ENCODE results near the gene CAPN13. TPM values are rescaled to one million over a fixed set of nuclear protein-coding genes. Genes with fewer than 3 reads are reported as not detected.

The CAPN13 gene
- total and polyA plus RNA-seq, 2 donors (not counting 3 experiments of a cell fraction or from before 2014, with no cell fraction given), result not detected

- no peak overlapping the region for H3K4me2 ChIP-seq (ENCODE audit: insufficient read depth, low read length)
- no peaks in the 10 kb centered on the region for H3K27me3 ChIP-seq (ENCODE audit: control insufficient read depth in 2 of 2, insufficient read depth in 2 of 2, low read length in 2 of 2)
- dilution Hi-C loops (cut with MboI; ENCODE audit: extremely low pct_ligation_motif_present, low sequenced_read_pairs), result no loop called here
- ChIA-PET POLR2A (no interaction called here), CTCF (interaction anchor here (1.4 to 5.0 kb wide), 5 partner anchors 9 to 529 kb away, joined by 4 to 27 read pairs (median 7); no protein-coding TSS in a partner anchor)
- H3K4me1 ChIP-seq (ENCODE audit: control insufficient read depth, extremely low read depth, insufficient read depth, low read length), result no peaks in the 10 kb centered on the region
- no peaks in the 10 kb centered on the region for H3K9me3 ChIP-seq (replicated peaks; ENCODE audit: control insufficient read depth, insufficient read depth, low read length)
- intact Hi-C loops (cut with micrococcal nuclease), result no loop called here
- DNase-seq (ENCODE audit: low read depth, low spot score) (no peak), FAIRE-seq (no peak)
- H2AFZ ChIP-seq (ENCODE audit: low read depth, low read length), result no peak overlapping the region
- no peak overlapping the region for H3K9ac ChIP-seq (replicated peaks; ENCODE audit: extremely low read depth, insufficient read depth, low read length)
- no peaks in the 10 kb centered on the region for H3K9me1 ChIP-seq (replicated peaks; ENCODE audit: control insufficient read depth, extremely low read depth, insufficient read depth, low read length)
- no TSS peak for BruUV-seq (replicated peaks)
- no peak overlapping the region for H3K4me3 ChIP-seq (replicated peaks in 1 of 3; ENCODE audit: insufficient read depth in 1 of 3, low read depth in 1 of 3, low read length in 3 of 3)
- H3K79me2 ChIP-seq (ENCODE audit: control insufficient read depth, insufficient read depth, low read length), result no peaks in the 10 kb centered on the region
- no peak overlapping the region for H3K27ac ChIP-seq (ENCODE audit: insufficient read depth, low read depth, low read length)
- H3K36me3 ChIP-seq (ENCODE audit: control insufficient read depth in 2 of 2, extremely low read depth in 1 of 2, insufficient read depth in 2 of 2, low read length in 2 of 2), result no peaks in the 10 kb centered on the region
- TF ChIP-seq FOS (IDR thresholded peaks at IDR 0.05; ENCODE audit: borderline replicate concordance, insufficient read depth, low read length), result no peak
- no peak for TF ChIP-seq CTCF (IDR thresholded peaks at IDR 0.05; ENCODE audit: extremely low read depth in 1 of 2, insufficient read depth in 1 of 2, low read depth in 1 of 2, low read length in 2 of 2)
- TF ChIP-seq POLR2A (IDR thresholded peaks at IDR 0.05; ENCODE audit: low read depth, low read length), result no peak
- no peak for TF ChIP-seq MYC (IDR thresholded peaks at IDR 0.05; ENCODE audit: low read depth, low read length)
- no peak for TF ChIP-seq GATA2 (IDR thresholded peaks at IDR 0.05; ENCODE audit: insufficient read depth, insufficient read length, low read depth, low read length)
- TF ChIP-seq POLR2AphosphoS5 (IDR thresholded peaks at IDR 0.05; ENCODE audit: insufficient read depth, low read depth, low read length), result no peak
- no peak for TF ChIP-seq MAX (IDR thresholded peaks at IDR 0.05; ENCODE audit: insufficient read depth, insufficient read length)
- no peak for TF ChIP-seq EZH2 (IDR thresholded peaks at IDR 0.05; ENCODE audit: borderline replicate concordance, low read depth, low read length, severe bottlenecking)
- no peak for TF ChIP-seq JUN (IDR thresholded peaks at IDR 0.05; ENCODE audit: borderline replicate concordance, insufficient read depth, insufficient read length, low read depth)
- H4K20me1 ChIP-seq (replicated peaks; ENCODE audit: control insufficient read depth, extremely low read depth, insufficient read depth, low read length), result no peaks in the 10 kb centered on the region
These were observed 112.8 kb downstream of the CAPN13 start for GRCh38 chr2:30694286-30695055.

Data from endothelial cell of umbilical vein (primary cell).